PC-3 (cell line): ENCODE data around the gene DENND6A. TPM values are rescaled to one million over a fixed set of nuclear protein-coding genes. Genes with fewer than 3 reads are reported as not detected.

Experiments
- ATAC-seq: fragments of 200-7000 bp; cut with Tn5 transposase; 2 replicates; pipeline ENCODE4 v1.9.1; 2020; ENCODE audit warnings: mild to moderate bottlenecking, moderate library complexity
- BruUV-seq: library from RNA; stranded (reverse); fragments of 400-500 nt; replicated peaks from 2 replicates; lab custom pipeline; 2021; lab: Mats Ljungman, UMichigan
- CTCF ChIA-PET: fragments of 300-600 bp; sonication (Branson Sonifier 250); formaldehyde crosslinking; loops from one replicate; lab custom pipeline; 2022; ENCODE audit warnings: antibody characterized with exemption; lab: Charles Lee
- POLR2A ChIA-PET: fragments of 300-600 bp; sonication (Branson Sonifier 250); formaldehyde crosslinking; loops from one replicate; lab custom pipeline; 2022; ENCODE audit warnings: antibody characterized with exemption; ENCODE audit not compliant: unreplicated experiment; lab: Charles Lee
- DNase-seq: peaks from one replicate; pipeline ENCODE4 v3.0.0-alpha.2; 2015
- H2AFZ ChIP-seq: fragments of 300-600 bp; sonication (generic); 2 replicates; pipeline ENCODE4 v1.6.0; 2016; ENCODE audit warnings: antibody characterized with exemption, low read length
- H3F3A ChIP-seq: fragments of 300-600 bp; sonication (generic); one replicate; pipeline ENCODE4 v1.6.0; 2017; ENCODE audit warnings: antibody characterized with exemption, low read length, control low read depth, mild to moderate bottlenecking; ENCODE audit not compliant: unreplicated experiment
- H3K27ac ChIP-seq: fragments of 300-600 bp; sonication (generic); 2 replicates; pipeline ENCODE4 v1.5.1; 2016; ENCODE audit warnings: mild to moderate bottlenecking, low read length
- H3K27me3 ChIP-seq: fragments of 300-600 bp; sonication (generic); 2 replicates; pipeline ENCODE4 v1.6.1; 2016; ENCODE audit warnings: low read length, mixed read lengths
- H3K36me3 ChIP-seq: fragments of 300-600 bp; sonication (generic); 2 replicates; pipeline ENCODE4 v1.6.1; 2016; ENCODE audit warnings: low read depth, mixed run types, low read length, mixed read lengths
- H3K4me1 ChIP-seq: fragments of 300-600 bp; sonication (generic); 2 replicates; pipeline ENCODE4 v1.5.1; 2016; ENCODE audit warnings: low read length; ENCODE audit not compliant: insufficient read depth
- H3K4me2 ChIP-seq: fragments of 300-600 bp; sonication (generic); 2 replicates; pipeline ENCODE4 v1.6.0; 2016; ENCODE audit warnings: low read length
- H3K4me3 ChIP-seq: fragments of 300-600 bp; sonication (generic); 2 replicates; pipeline ENCODE4 v1.5.1; 2016; ENCODE audit warnings: mild to moderate bottlenecking, low read length, mixed read lengths
- H3K79me2 ChIP-seq: fragments of 300-600 bp; sonication (generic); 2 replicates; pipeline ENCODE4 v1.6.1; 2017; ENCODE audit warnings: low read length, mixed read lengths
- H3K9ac ChIP-seq: fragments of 300-600 bp; sonication (generic); 2 replicates; pipeline ENCODE4 v1.6.0; 2016; ENCODE audit warnings: mild to moderate bottlenecking, low read length
- H3K9me2 ChIP-seq: fragments of 300-600 bp; sonication (generic); replicated peaks from 2 replicates; pipeline ENCODE4 v1.6.1; 2016; ENCODE audit warnings: mixed run types, low read length, mixed read lengths
- H3K9me3 ChIP-seq: fragments of 300-600 bp; sonication (generic); 2 replicates; pipeline ENCODE4 v1.6.1; 2016; ENCODE audit warnings: low read length, mixed read lengths
- H4K20me1 ChIP-seq: fragments of 300-600 bp; sonication (generic); 2 replicates; pipeline ENCODE4 v1.6.1; 2016; ENCODE audit warnings: low read length, mixed read lengths
- EZH2 ChIP-seq: fragments of 300-600 bp; sonication (generic); IDR thresholded peaks from one replicate; pipeline ENCODE4 v1.6.1; 2017; ENCODE audit warnings: antibody characterized with exemption, mild to moderate bottlenecking, low read length; ENCODE audit not compliant: unreplicated experiment
- EZH2phosphoT487 ChIP-seq: fragments of 300-600 bp; sonication (generic); IDR thresholded peaks from 2 replicates; pipeline ENCODE4 v1.6.1; 2018; ENCODE audit warnings: mild to moderate bottlenecking, antibody characterized with exemption, low read length, borderline replicate concordance
- intact Hi-C: fragments of 100-400 bp; cut with micrococcal nuclease; formaldehyde crosslinking; loops from 2 replicates; pipeline ENCODE4 v1.9.0; 2023
- total RNA-seq: library from RNA; depleted of rRNA; stranded (reverse); fragments of >200 nt; gene quantifications from 2 replicates; pipeline ENCODE4 v1.2.3, GENCODE V29; 2014
- TF ChIP-seq, protein P1 (sequence below): fragments of 300-600 bp; sonication (generic); conservative IDR thresholded peaks from 2 replicates; pipeline ENCODE4 v1.5.1; 2017; ENCODE audit warnings: antibody characterized with exemption, low read depth, mild to moderate bottlenecking, low read length

The DENND6A gene
- total RNA-seq, 1 experiment from 2014 or later, result 17.6 TPM

- BruUV-seq, result no TSS peak
- intact Hi-C loops, result no loop called here
- Histone ChIP-seq H3K27me3 (no peaks in the 10 kb centered on the region), H3K9ac (no peak overlapping the region), H3K79me2 (no peaks in the 10 kb centered on the region), H3F3A (no peaks in the 10 kb centered on the region), H3K36me3 (peaks cover 38% of the 10 kb centered on the region), H4K20me1 (no peaks in the 10 kb centered on the region), H3K4me2 (no peak overlapping the region), H3K4me3 (no peak overlapping the region), H3K9me2 (no peaks in the 10 kb centered on the region), H3K27ac (no peak overlapping the region), H2AFZ (no peak overlapping the region), H3K9me3 (no peaks in the 10 kb centered on the region), H3K4me1 (no peaks in the 10 kb centered on the region)
- no peak for TF ChIP-seq EZH2phosphoT487
- TF ChIP-seq EZH2, result no peak
- TF ChIP-seq, protein P1, sequence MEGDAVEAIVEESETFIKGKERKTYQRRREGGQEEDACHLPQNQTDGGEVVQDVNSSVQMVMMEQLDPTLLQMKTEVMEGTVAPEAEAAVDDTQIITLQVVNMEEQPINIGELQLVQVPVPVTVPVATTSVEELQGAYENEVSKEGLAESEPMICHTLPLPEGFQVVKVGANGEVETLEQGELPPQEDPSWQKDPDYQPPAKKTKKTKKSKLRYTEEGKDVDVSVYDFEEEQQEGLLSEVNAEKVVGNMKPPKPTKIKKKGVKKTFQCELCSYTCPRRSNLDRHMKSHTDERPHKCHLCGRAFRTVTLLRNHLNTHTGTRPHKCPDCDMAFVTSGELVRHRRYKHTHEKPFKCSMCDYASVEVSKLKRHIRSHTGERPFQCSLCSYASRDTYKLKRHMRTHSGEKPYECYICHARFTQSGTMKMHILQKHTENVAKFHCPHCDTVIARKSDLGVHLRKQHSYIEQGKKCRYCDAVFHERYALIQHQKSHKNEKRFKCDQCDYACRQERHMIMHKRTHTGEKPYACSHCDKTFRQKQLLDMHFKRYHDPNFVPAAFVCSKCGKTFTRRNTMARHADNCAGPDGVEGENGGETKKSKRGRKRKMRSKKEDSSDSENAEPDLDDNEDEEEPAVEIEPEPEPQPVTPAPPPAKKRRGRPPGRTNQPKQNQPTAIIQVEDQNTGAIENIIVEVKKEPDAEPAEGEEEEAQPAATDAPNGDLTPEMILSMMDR, result no peak
- ChIA-PET CTCF (no interaction called here), POLR2A (no interaction called here)
- ATAC-seq (no peak), DNase-seq (no peak)
Observed at GRCh38 chr3:57655727-57656126, 37.1 kb downstream of the DENND6A start.

GRCh38 chr3:57654267-57654666 lies 38.6 kb downstream of the DENND6A start:
- Histone ChIP-seq H4K20me1 (no peaks in the 10 kb centered on the region), H2AFZ (no peak overlapping the region), H3K9me3 (no peaks in the 10 kb centered on the region), H3K9me2 (no peaks in the 10 kb centered on the region), H3K4me3 (no peak overlapping the region), H3K4me2 (no peak overlapping the region), H3K27me3 (no peaks in the 10 kb centered on the region), H3K4me1 (no peaks in the 10 kb centered on the region), H3F3A (no peaks in the 10 kb centered on the region), H3K79me2 (no peaks in the 10 kb centered on the region), H3K9ac (no peak overlapping the region), H3K27ac (no peak overlapping the region), H3K36me3 (peaks cover 32% of the 10 kb centered on the region)
- DNase-seq (no peak), ATAC-seq (no peak)
- intact Hi-C loops, result no loop called here
- TF ChIP-seq EZH2phosphoT487, result no peak
- TF ChIP-seq, protein P1, result no peak
- TF ChIP-seq EZH2, result no peak
- CTCF ChIA-PET, result no interaction called here
- POLR2A ChIA-PET, result interaction anchor here (0.6 kb wide), 1 partner anchor 578 kb away, joined by 3 read pairs; no protein-coding TSS in a partner anchor
- no TSS peak for BruUV-seq

- no peaks in the 10 kb centered on the region for H3K9me3 ChIP-seq
- H4K20me1 ChIP-seq, result no peaks in the 10 kb centered on the region
- no peak overlapping the region for H3K9ac ChIP-seq
- intact Hi-C loops, result no loop called here
- H3K4me2 ChIP-seq, result no peak overlapping the region
- POLR2A ChIA-PET, result interaction anchor here (0.6 kb wide), 1 partner anchor 76 kb away, joined by 5 read pairs; no protein-coding TSS in a partner anchor
- no peak overlapping the region for H3K27ac ChIP-seq
- no peaks in the 10 kb centered on the region for H3K27me3 ChIP-seq
- TF ChIP-seq EZH2phosphoT487, result no peak
- TF ChIP-seq, protein P1, result no peak
- no peak for TF ChIP-seq EZH2
- H3K4me1 ChIP-seq, result no peaks in the 10 kb centered on the region
- DNase-seq (no peak), ATAC-seq (no peak)
- no peak overlapping the region for H3K4me3 ChIP-seq
- no TSS peak for BruUV-seq
- no peaks in the 10 kb centered on the region for H3K9me2 ChIP-seq
- no peaks in the 10 kb centered on the region for H3K79me2 ChIP-seq
- no peak overlapping the region for H2AFZ ChIP-seq
- no peaks in the 10 kb centered on the region for H3F3A ChIP-seq
- CTCF ChIA-PET, result interaction anchor here (0.5 kb wide), 1 partner anchor 175 kb away, joined by 3 read pairs; no protein-coding TSS in a partner anchor
- H3K36me3 ChIP-seq, result peaks cover 28% of the 10 kb centered on the region
Observed at GRCh38 chr3:57652203-57652602, 40.7 kb downstream of the DENND6A start.
